ENCODE data around the gene PDZRN3. TPM values are rescaled to one million over a fixed set of nuclear protein-coding genes. Genes with fewer than 3 reads are reported as not detected.

The PDZRN3 gene
- total RNA-seq, 1 donor from 2014 or later: 19.8 TPM

DNA sequence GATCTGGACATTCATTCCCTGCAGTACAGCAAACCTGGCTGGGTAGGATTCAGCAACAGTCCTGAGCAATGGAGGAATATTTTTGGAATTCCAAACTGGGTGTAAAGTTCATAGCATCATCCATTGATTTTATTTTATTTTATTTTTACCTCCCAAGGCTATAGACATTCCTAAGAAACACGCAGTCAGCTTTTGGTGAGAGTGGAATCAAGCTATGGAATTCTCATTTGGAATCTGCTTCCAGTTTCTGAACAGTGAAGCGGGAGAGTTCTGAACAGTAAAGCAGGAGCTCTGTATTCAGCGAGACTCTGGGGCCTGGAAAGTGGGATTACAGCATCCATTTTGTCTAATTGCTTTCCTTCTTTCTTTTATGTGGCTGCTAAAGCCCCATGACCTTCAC, 1.4 kb upstream of the PDZRN3 start:
- FAIRE-seq (no peak), DNase-seq (ENCODE audit: low read depth) (no peak)
- H3K4me1 Mint-ChIP-seq (ENCODE audit: low read depth, unreplicated experiment): peaks cover 13% of the 10 kb centered on the region
- Histone ChIP-seq H3K27me3 (ENCODE audit: insufficient read depth, low read length) (no peaks in the 10 kb centered on the region), H3K9me3 (ENCODE audit: insufficient read depth, low read depth, low read length) (no peaks in the 10 kb centered on the region), H3K79me2 (ENCODE audit: insufficient read depth, low read length) (peaks cover 22% of the 10 kb centered on the region), H3K27ac (ENCODE audit: low read depth, low read length) (no peak overlapping the region), H4K20me1 (ENCODE audit: insufficient read depth, low read length) (peaks cover 6% of the 10 kb centered on the region), H3K9ac (ENCODE audit: low read length) (no peak overlapping the region), H3K36me3 (ENCODE audit: insufficient read depth, low read length) (no peaks in the 10 kb centered on the region), H3K4me2 (ENCODE audit: low read length) (no peak overlapping the region), H2AFZ (ENCODE audit: low read depth, low read length) (no peak overlapping the region), H3K4me1 (ENCODE audit: insufficient read depth, low read length) (peaks cover 8% of the 10 kb centered on the region), H3K4me3 (ENCODE audit: insufficient read depth, low read depth, low read length) (no peak overlapping the region)
- no peaks in the 10 kb centered on the region for H3K9me3 Mint-ChIP-seq (ENCODE audit: unreplicated experiment)
- H3K4me3 Mint-ChIP-seq (ENCODE audit: unreplicated experiment): peak overlapping the region; percentile 88
- TF ChIP-seq, protein P1, sequence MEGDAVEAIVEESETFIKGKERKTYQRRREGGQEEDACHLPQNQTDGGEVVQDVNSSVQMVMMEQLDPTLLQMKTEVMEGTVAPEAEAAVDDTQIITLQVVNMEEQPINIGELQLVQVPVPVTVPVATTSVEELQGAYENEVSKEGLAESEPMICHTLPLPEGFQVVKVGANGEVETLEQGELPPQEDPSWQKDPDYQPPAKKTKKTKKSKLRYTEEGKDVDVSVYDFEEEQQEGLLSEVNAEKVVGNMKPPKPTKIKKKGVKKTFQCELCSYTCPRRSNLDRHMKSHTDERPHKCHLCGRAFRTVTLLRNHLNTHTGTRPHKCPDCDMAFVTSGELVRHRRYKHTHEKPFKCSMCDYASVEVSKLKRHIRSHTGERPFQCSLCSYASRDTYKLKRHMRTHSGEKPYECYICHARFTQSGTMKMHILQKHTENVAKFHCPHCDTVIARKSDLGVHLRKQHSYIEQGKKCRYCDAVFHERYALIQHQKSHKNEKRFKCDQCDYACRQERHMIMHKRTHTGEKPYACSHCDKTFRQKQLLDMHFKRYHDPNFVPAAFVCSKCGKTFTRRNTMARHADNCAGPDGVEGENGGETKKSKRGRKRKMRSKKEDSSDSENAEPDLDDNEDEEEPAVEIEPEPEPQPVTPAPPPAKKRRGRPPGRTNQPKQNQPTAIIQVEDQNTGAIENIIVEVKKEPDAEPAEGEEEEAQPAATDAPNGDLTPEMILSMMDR (IDR thresholded peaks at IDR 0.05; ENCODE audit: insufficient read depth, low read depth, low read length): no peak
- no peak for TF ChIP-seq EZH2 (IDR thresholded peaks at IDR 0.05; ENCODE audit: insufficient read depth, low read length)
- peak overlapping the region; percentile 95 for H3K27ac Mint-ChIP-seq (ENCODE audit: unreplicated experiment)
- no peaks in the 10 kb centered on the region for H3K27me3 Mint-ChIP-seq (ENCODE audit: low read depth, unreplicated experiment)
- H3K36me3 Mint-ChIP-seq (ENCODE audit: low read depth, unreplicated experiment): no peaks in the 10 kb centered on the region

DNA sequence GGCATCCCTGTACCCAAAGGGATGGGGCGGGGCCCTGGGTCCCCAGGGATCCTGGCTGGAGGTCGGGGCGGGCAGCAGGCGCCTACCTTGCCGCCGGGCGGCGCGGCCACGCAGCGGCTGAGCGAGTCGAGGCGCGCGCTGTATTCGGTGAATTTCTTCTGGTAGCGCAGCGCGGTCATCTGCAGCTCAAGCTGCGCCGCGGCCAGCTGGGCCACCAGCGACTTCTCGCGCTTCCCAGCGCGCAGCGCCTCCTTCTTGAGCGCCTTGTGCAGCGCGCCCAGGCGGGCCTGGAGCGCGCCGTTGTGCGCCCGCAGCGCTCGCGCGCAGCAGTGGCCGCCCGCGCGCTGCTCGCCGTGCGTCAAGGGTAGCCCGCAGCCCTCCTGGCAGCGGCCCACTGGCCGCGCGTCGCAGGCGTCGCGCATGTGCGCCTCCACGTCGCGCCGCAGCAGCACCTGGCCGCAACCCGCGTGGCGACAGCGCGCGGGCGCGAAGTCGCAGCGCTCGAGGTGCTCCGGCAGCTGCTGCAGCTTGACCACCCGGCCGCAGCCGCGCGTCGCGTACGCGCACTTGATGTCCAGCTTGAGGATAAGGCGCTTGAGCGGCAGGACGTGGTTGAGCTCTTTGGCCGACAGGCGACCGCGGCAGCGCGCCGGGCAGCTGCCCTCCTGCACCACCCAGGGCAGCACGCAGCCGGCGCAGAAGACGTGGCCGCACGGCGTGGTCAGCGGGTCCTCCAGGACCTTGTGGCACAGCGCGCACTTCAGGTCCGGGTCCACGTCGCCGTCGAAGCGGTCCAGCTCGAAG, 522 bp downstream of the PDZRN3 start:
- H3K27ac Mint-ChIP-seq (ENCODE audit: unreplicated experiment): peak overlapping the region; percentile 38
- H3K9me3 Mint-ChIP-seq (ENCODE audit: unreplicated experiment): no peaks in the 10 kb centered on the region
- H3K27ac ChIP-seq (ENCODE audit: low read depth, low read length): peak overlapping the region; percentile 61
- H3K4me2 ChIP-seq (ENCODE audit: low read length): peak overlapping the region; percentile 98
- H2AFZ ChIP-seq (ENCODE audit: low read depth, low read length): peak overlapping the region; percentile 95
- peak overlapping the region; percentile 79 for H3K9ac ChIP-seq (ENCODE audit: low read length)
- peaks cover 8% of the 10 kb centered on the region for H3K4me1 ChIP-seq (ENCODE audit: insufficient read depth, low read length)
- H3K27me3 Mint-ChIP-seq (ENCODE audit: low read depth, unreplicated experiment): no peaks in the 10 kb centered on the region
- peaks cover 13% of the 10 kb centered on the region for H3K4me1 Mint-ChIP-seq (ENCODE audit: low read depth, unreplicated experiment)
- H3K4me3 ChIP-seq (ENCODE audit: insufficient read depth, low read depth, low read length): peak overlapping the region; percentile 63
- peaks cover 30% of the 10 kb centered on the region for H3K79me2 ChIP-seq (ENCODE audit: insufficient read depth, low read length)
- FAIRE-seq (no peak), DNase-seq (ENCODE audit: low read depth) (peak; percentile 71)
- TF ChIP-seq EZH2 (IDR thresholded peaks at IDR 0.05; ENCODE audit: insufficient read depth, low read length): no peak
- TF ChIP-seq, protein P1 (IDR thresholded peaks at IDR 0.05; ENCODE audit: insufficient read depth, low read depth, low read length): no peak
- H3K36me3 Mint-ChIP-seq (ENCODE audit: low read depth, unreplicated experiment): peaks cover 6% of the 10 kb centered on the region
- peak overlapping the region; percentile 92 for H3K4me3 Mint-ChIP-seq (ENCODE audit: unreplicated experiment)
- H3K9me3 ChIP-seq (ENCODE audit: insufficient read depth, low read depth, low read length): no peaks in the 10 kb centered on the region
- H4K20me1 ChIP-seq (ENCODE audit: insufficient read depth, low read length): peaks cover 6% of the 10 kb centered on the region
- no peaks in the 10 kb centered on the region for H3K27me3 ChIP-seq (ENCODE audit: insufficient read depth, low read length)
- H3K36me3 ChIP-seq (ENCODE audit: insufficient read depth, low read length): no peaks in the 10 kb centered on the region

DNA sequence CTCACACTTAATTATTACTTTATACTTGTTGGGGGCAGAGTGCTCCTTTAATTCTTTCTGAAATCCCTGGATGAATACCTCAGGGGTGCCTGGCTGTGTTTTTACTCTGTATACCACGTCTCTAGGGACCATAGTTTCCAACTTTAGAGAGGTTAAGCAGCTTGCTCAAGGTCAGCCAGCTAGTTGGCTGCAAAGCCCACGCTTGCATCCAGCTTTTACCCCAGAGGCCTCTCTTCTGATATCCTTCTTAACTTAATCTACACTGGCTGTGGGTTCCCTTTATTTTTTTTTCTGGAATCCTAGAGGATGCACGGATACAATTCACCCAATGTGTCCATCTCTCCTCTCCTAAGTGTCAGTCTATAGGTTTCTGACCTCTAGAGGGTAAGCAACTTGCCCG, 1.4 kb downstream of the PDZRN3 start:
- Mint-ChIP-seq H3K4me3 (ENCODE audit: unreplicated experiment) (peak overlapping the region; percentile 92), H3K27me3 (ENCODE audit: low read depth, unreplicated experiment) (no peaks in the 10 kb centered on the region), H3K9me3 (ENCODE audit: unreplicated experiment) (no peaks in the 10 kb centered on the region), H3K4me1 (ENCODE audit: low read depth, unreplicated experiment) (peaks cover 17% of the 10 kb centered on the region), H3K27ac (ENCODE audit: unreplicated experiment) (no peak overlapping the region), H3K36me3 (ENCODE audit: low read depth, unreplicated experiment) (peaks cover 6% of the 10 kb centered on the region)
- H3K9me3 ChIP-seq (ENCODE audit: insufficient read depth, low read depth, low read length): no peaks in the 10 kb centered on the region
- H2AFZ ChIP-seq (ENCODE audit: low read depth, low read length): peak overlapping the region; percentile 95
- no peaks in the 10 kb centered on the region for H3K27me3 ChIP-seq (ENCODE audit: insufficient read depth, low read length)
- H3K36me3 ChIP-seq (ENCODE audit: insufficient read depth, low read length): no peaks in the 10 kb centered on the region
- TF ChIP-seq EZH2 (IDR thresholded peaks at IDR 0.05; ENCODE audit: insufficient read depth, low read length): no peak
- TF ChIP-seq, protein P1 (IDR thresholded peaks at IDR 0.05; ENCODE audit: insufficient read depth, low read depth, low read length): no peak
- H3K79me2 ChIP-seq (ENCODE audit: insufficient read depth, low read length): peaks cover 36% of the 10 kb centered on the region
- no peak for FAIRE-seq
- H3K4me2 ChIP-seq (ENCODE audit: low read length): peak overlapping the region; percentile 98
- DNase-seq (ENCODE audit: low read depth): no peak
- peaks cover 6% of the 10 kb centered on the region for H4K20me1 ChIP-seq (ENCODE audit: insufficient read depth, low read length)
- H3K27ac ChIP-seq (ENCODE audit: low read depth, low read length): no peak overlapping the region
- H3K4me1 ChIP-seq (ENCODE audit: insufficient read depth, low read length): peaks cover 10% of the 10 kb centered on the region
- peak overlapping the region; percentile 56 for H3K9ac ChIP-seq (ENCODE audit: low read length)
- H3K4me3 ChIP-seq (ENCODE audit: insufficient read depth, low read depth, low read length): peak overlapping the region; percentile 63

Measured in astrocyte (in vitro differentiated cells and primary cell).